Uterus (tissue), 2 donors: ENCODE results near the gene HDAC4.

Source experiments
- POLR2A ChIP-seq, 2 donors: fragments of 450-650 bp; IDR thresholded peaks; one replicate each; pipeline ENCODE4 v1.6.1; 2016; ENCODE audit warnings: antibody characterized with exemption in 2 of 2, mild to moderate bottlenecking in 1 of 2, moderate library complexity in 1 of 2
- TF ChIP-seq, protein P1 (sequence below), 4 experiments: fragments of 200-600 bp in 2 of 4; fragments of 450-650 bp in 2 of 4; sonication (generic) in 2 of 4; IDR thresholded peaks; one replicate each; pipeline ENCODE4 v1.5.1; 2016 to 2019; ENCODE audit warnings: antibody characterized with exemption in 4 of 4, mild to moderate bottlenecking in 2 of 4, moderate library complexity in 1 of 4

DNA sequence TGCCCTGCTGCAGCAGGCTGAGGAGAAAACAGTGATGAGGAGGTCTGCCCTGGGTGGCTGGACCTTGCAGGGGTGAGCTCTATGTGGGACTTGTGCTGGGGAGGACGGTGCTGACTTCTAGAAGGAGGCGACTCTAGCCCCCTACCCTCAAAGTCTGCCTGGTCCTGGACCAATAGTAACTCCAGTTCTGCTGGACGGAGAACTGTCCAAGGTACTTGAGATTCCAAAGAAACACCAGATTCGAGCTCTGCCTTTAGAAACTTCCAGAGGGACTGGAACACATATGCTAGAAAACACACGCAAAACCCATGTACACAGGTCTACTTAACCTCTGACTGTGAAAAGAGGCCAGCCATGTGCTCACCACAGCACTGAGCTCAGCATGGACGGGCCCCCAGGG lies 292.4 kb downstream of the HDAC4 start:
- TF ChIP-seq, protein P1, sequence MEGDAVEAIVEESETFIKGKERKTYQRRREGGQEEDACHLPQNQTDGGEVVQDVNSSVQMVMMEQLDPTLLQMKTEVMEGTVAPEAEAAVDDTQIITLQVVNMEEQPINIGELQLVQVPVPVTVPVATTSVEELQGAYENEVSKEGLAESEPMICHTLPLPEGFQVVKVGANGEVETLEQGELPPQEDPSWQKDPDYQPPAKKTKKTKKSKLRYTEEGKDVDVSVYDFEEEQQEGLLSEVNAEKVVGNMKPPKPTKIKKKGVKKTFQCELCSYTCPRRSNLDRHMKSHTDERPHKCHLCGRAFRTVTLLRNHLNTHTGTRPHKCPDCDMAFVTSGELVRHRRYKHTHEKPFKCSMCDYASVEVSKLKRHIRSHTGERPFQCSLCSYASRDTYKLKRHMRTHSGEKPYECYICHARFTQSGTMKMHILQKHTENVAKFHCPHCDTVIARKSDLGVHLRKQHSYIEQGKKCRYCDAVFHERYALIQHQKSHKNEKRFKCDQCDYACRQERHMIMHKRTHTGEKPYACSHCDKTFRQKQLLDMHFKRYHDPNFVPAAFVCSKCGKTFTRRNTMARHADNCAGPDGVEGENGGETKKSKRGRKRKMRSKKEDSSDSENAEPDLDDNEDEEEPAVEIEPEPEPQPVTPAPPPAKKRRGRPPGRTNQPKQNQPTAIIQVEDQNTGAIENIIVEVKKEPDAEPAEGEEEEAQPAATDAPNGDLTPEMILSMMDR (IDR thresholded peaks at IDR 0.05) = no peak
- TF ChIP-seq POLR2A (IDR thresholded peaks at IDR 0.05) = no peak
